ENCODE data around the gene PGAM2. TPM values are rescaled to one million over a fixed set of nuclear protein-coding genes. Genes with fewer than 3 reads are reported as not detected.

PGAM2 gene
- total and polyA plus RNA-seq, 2 experiments from 2014 or later: 2.9 to 7.8 TPM

DNA sequence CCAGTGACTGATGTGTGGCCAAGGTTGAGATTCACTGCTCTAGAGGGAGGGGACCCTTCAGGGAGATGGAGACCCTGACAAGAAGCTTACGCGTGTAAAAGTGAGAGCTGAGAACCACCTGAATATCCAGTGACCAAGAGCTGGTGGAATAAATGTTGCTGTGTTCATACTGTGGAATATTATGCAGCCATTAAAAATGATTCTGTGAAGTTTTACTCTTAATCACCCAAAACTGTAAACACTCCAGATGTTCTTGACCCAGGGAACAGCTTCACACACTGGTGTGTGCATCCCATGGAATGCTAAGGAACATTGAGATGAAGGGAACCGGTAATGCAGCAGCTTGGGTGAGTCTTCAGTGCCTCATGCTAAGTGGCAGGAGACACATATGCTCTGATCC, 21.3 kb upstream of the PGAM2 start:
- ATAC-seq (no peak), DNase-seq (ENCODE audit: low spot score) (no peak)
- no peak overlapping the region for H3K4me3 Mint-ChIP-seq
- no peak for TF ChIP-seq STAT1 (IDR thresholded peaks at IDR 0.05; ENCODE audit: unreplicated experiment)
- TF ChIP-seq, protein P1, sequence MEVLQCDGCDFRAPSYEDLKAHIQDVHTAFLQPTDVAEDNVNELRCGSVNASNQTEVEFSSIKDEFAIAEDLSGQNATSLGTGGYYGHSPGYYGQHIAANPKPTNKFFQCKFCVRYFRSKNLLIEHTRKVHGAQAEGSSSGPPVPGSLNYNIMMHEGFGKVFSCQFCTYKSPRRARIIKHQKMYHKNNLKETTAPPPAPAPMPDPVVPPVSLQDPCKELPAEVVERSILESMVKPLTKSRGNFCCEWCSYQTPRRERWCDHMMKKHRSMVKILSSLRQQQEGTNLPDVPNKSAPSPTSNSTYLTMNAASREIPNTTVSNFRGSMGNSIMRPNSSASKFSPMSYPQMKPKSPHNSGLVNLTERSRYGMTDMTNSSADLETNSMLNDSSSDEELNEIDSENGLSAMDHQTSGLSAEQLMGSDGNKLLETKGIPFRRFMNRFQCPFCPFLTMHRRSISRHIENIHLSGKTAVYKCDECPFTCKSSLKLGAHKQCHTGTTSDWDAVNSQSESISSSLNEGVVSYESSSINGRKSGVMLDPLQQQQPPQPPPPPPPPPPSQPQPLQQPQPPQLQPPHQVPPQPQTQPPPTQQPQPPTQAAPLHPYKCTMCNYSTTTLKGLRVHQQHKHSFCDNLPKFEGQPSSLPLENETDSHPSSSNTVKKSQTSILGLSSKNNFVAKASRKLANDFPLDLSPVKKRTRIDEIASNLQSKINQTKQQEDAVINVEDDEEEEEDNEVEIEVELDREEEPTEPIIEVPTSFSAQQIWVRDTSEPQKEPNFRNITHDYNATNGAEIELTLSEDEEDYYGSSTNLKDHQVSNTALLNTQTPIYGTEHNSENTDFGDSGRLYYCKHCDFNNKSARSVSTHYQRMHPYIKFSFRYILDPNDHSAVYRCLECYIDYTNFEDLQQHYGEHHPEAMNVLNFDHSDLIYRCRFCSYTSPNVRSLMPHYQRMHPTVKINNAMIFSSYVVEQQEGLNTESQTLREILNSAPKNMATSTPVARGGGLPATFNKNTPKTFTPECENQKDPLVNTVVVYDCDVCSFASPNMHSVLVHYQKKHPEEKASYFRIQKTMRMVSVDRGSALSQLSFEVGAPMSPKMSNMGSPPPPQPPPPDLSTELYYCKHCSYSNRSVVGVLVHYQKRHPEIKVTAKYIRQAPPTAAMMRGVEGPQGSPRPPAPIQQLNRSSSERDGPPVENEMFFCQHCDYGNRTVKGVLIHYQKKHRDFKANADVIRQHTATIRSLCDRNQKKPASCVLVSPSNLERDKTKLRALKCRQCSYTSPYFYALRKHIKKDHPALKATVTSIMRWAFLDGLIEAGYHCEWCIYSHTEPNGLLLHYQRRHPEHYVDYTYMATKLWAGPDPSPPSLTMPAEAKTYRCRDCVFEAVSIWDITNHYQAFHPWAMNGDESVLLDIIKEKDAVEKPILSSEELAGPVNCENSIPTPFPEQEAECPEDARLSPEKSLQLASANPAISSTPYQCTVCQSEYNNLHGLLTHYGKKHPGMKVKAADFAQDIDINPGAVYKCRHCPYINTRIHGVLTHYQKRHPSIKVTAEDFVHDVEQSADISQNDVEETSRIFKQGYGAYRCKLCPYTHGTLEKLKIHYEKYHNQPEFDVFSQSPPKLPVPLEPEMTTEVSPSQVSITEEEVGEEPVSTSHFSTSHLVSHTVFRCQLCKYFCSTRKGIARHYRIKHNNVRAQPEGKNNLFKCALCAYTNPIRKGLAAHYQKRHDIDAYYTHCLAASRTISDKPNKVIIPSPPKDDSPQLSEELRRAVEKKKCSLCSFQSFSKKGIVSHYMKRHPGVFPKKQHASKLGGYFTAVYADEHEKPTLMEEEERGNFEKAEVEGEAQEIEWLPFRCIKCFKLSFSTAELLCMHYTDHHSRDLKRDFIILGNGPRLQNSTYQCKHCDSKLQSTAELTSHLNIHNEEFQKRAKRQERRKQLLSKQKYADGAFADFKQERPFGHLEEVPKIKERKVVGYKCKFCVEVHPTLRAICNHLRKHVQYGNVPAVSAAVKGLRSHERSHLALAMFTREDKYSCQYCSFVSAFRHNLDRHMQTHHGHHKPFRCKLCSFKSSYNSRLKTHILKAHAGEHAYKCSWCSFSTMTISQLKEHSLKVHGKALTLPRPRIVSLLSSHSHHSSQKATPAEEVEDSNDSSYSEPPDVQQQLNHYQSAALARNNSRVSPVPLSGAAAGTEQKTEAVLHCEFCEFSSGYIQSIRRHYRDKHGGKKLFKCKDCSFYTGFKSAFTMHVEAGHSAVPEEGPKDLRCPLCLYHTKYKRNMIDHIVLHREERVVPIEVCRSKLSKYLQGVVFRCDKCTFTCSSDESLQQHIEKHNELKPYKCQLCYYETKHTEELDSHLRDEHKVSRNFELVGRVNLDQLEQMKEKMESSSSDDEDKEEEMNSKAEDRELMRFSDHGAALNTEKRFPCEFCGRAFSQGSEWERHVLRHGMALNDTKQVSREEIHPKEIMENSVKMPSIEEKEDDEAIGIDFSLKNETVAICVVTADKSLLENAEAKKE (CRISPR knock-in tag; IDR thresholded peaks at IDR 0.05): no peak
- TF ChIP-seq, protein P2, sequence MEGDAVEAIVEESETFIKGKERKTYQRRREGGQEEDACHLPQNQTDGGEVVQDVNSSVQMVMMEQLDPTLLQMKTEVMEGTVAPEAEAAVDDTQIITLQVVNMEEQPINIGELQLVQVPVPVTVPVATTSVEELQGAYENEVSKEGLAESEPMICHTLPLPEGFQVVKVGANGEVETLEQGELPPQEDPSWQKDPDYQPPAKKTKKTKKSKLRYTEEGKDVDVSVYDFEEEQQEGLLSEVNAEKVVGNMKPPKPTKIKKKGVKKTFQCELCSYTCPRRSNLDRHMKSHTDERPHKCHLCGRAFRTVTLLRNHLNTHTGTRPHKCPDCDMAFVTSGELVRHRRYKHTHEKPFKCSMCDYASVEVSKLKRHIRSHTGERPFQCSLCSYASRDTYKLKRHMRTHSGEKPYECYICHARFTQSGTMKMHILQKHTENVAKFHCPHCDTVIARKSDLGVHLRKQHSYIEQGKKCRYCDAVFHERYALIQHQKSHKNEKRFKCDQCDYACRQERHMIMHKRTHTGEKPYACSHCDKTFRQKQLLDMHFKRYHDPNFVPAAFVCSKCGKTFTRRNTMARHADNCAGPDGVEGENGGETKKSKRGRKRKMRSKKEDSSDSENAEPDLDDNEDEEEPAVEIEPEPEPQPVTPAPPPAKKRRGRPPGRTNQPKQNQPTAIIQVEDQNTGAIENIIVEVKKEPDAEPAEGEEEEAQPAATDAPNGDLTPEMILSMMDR (conservative IDR thresholded peaks at IDR 0.05; ENCODE audit: low read depth in 2 of 2): no peak
- TF ChIP-seq EZH2phosphoT487 (IDR thresholded peaks at IDR 0.05; ENCODE audit: unreplicated experiment): no peak
- TF ChIP-seq JUNB (IDR thresholded peaks at IDR 0.05; ENCODE audit: unreplicated experiment): no peak
- TF ChIP-seq NANOG (IDR thresholded peaks at IDR 0.05; ENCODE audit: borderline replicate concordance): no peak
- TF ChIP-seq, protein P3, sequence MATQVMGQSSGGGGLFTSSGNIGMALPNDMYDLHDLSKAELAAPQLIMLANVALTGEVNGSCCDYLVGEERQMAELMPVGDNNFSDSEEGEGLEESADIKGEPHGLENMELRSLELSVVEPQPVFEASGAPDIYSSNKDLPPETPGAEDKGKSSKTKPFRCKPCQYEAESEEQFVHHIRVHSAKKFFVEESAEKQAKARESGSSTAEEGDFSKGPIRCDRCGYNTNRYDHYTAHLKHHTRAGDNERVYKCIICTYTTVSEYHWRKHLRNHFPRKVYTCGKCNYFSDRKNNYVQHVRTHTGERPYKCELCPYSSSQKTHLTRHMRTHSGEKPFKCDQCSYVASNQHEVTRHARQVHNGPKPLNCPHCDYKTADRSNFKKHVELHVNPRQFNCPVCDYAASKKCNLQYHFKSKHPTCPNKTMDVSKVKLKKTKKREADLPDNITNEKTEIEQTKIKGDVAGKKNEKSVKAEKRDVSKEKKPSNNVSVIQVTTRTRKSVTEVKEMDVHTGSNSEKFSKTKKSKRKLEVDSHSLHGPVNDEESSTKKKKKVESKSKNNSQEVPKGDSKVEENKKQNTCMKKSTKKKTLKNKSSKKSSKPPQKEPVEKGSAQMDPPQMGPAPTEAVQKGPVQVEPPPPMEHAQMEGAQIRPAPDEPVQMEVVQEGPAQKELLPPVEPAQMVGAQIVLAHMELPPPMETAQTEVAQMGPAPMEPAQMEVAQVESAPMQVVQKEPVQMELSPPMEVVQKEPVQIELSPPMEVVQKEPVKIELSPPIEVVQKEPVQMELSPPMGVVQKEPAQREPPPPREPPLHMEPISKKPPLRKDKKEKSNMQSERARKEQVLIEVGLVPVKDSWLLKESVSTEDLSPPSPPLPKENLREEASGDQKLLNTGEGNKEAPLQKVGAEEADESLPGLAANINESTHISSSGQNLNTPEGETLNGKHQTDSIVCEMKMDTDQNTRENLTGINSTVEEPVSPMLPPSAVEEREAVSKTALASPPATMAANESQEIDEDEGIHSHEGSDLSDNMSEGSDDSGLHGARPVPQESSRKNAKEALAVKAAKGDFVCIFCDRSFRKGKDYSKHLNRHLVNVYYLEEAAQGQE (IDR thresholded peaks at IDR 0.05; ENCODE audit: unreplicated experiment): no peak
- TF ChIP-seq POLR2AphosphoS5 (IDR thresholded peaks at IDR 0.05; ENCODE audit: low read depth): no peak
- TF ChIP-seq ZNF331 (CRISPR knock-in tag; IDR thresholded peaks at IDR 0.05; ENCODE audit: low read depth): no peak
- no peak for TF ChIP-seq CREB1 (CRISPR knock-in tag; IDR thresholded peaks at IDR 0.05; ENCODE audit: low read depth)
- TF ChIP-seq EZH2 (IDR thresholded peaks at IDR 0.05; ENCODE audit: low read depth, unreplicated experiment): no peak
- TF ChIP-seq, protein P4, sequence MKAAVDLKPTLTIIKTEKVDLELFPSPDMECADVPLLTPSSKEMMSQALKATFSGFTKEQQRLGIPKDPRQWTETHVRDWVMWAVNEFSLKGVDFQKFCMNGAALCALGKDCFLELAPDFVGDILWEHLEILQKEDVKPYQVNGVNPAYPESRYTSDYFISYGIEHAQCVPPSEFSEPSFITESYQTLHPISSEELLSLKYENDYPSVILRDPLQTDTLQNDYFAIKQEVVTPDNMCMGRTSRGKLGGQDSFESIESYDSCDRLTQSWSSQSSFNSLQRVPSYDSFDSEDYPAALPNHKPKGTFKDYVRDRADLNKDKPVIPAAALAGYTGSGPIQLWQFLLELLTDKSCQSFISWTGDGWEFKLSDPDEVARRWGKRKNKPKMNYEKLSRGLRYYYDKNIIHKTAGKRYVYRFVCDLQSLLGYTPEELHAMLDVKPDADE (IDR thresholded peaks at IDR 0.05): no peak
- no peak for TF ChIP-seq ZNF114 (CRISPR knock-in tag; IDR thresholded peaks at IDR 0.05)
- no peak overlapping the region for H3K4me3 ChIP-seq
- no peaks in the 10 kb centered on the region for H3K9me2 ChIP-seq (ENCODE audit: insufficient read depth)
- H3K27ac Mint-ChIP-seq: no peak overlapping the region
- H3K27ac ChIP-seq (ENCODE audit: low read depth): no peak overlapping the region
- no peaks in the 10 kb centered on the region for H3K79me2 ChIP-seq (replicated peaks; ENCODE audit: insufficient read depth)
- H2AFZ ChIP-seq: no peak overlapping the region
- H3K4me2 ChIP-seq: no peak overlapping the region
- H4K20me1 ChIP-seq (replicated peaks; ENCODE audit: insufficient read depth): no peaks in the 10 kb centered on the region
- H3K4me1 ChIP-seq (ENCODE audit: insufficient read depth): peaks cover 4% of the 10 kb centered on the region; the same call in 1 of the 2 replicates
- no peaks in the 10 kb centered on the region; the same call in 1 of the 2 replicates for H3F3A ChIP-seq (replicated peaks; ENCODE audit: low read depth)
- no peaks in the 10 kb centered on the region for H3K36me3 Mint-ChIP-seq (ENCODE audit: low read depth)
- H3K36me3 ChIP-seq (ENCODE audit: insufficient read depth): no peaks in the 10 kb centered on the region
- H3K9me3 Mint-ChIP-seq: no peaks in the 10 kb centered on the region
- H3K4me1 Mint-ChIP-seq: peaks cover 12% of the 10 kb centered on the region
- peaks cover 4% of the 10 kb centered on the region; the same call in 1 of the 2 replicates for H3K27me3 ChIP-seq (ENCODE audit: insufficient read depth)
- H3K27me3 Mint-ChIP-seq (ENCODE audit: insufficient read depth, low read depth, poor library complexity): peaks cover 22% of the 10 kb centered on the region
